Stomach (tissue), 9 donors: ENCODE data around the gene ARHGEF10L. TPM values are rescaled to one million over a fixed set of nuclear protein-coding genes. Genes with fewer than 3 reads are reported as not detected.

Experiments used
- DNase-seq, 2 donors: peaks; one replicate each; pipeline versions ENCODE4 v3.0.0 to v3.0.0-alpha.2; 2013 to 2019
- H3K27ac ChIP-seq, 5 donors: fragments of 200-600 bp in 4 of 5; sonication (generic) in 4 of 5; one replicate each; pipeline ENCODE4 v1.5.1; 2013 to 2019; ENCODE audit warnings: mild to moderate bottlenecking in 1 of 5, moderate library complexity in 1 of 5
- H3K27me3 ChIP-seq, 3 donors: fragments of 200-600 bp; sonication (generic); one replicate each; pipeline ENCODE4 v1.5.1; 2017 to 2019; ENCODE audit warnings: mixed run types in 1 of 3
- H3K36me3 ChIP-seq, 4 donors: fragments of 200-600 bp; sonication (generic); 1 replicate in 3 of 4; 2 replicates in 1 of 4; pipeline ENCODE4 v1.5.1; 2016 to 2019
- H3K4me1 ChIP-seq, 4 donors: fragments of 200-600 bp; sonication (generic); one replicate each; pipeline ENCODE4 v1.5.1; 2016 to 2019
- H3K4me3 ChIP-seq, 4 donors: fragments of 200-600 bp; sonication (generic) in 3 of 4; one replicate each; pipeline ENCODE4 v1.5.1; 2016 to 2019; ENCODE audit warnings: mild to moderate bottlenecking in 1 of 4
- H3K9me3 ChIP-seq, 4 donors: fragments of 200-600 bp; sonication (generic); one replicate each; pipeline ENCODE4 v1.5.1; 2016 to 2019
- EP300 ChIP-seq: sonication (generic); formaldehyde crosslinking; IDR thresholded peaks from one replicate; pipeline ENCODE4 v1.6.1; 2017; ENCODE audit warnings: antibody characterized with exemption
- POLR2A ChIP-seq, 4 donors: fragments of 450-650 bp; IDR thresholded peaks; one replicate each; pipeline ENCODE4 v1.6.1; 2016; ENCODE audit warnings: antibody characterized with exemption in 4 of 4, control low read depth in 2 of 4, mild to moderate bottlenecking in 1 of 4, moderate library complexity in 1 of 4
- POLR2AphosphoS5 ChIP-seq, 3 donors: sonication (generic); formaldehyde crosslinking; IDR thresholded peaks; one replicate each; pipeline ENCODE4 v1.6.1; 2016; ENCODE audit warnings: antibody characterized with exemption in 3 of 3
- WGBS, 5 donors: extraction: QIAGEN DNeasy Blood & Tissue Kit in 3 of 5; methylation state at CpG; one replicate each; pipeline versions ENCODE4 v1.1.5 to v1.1.7; 2013 to 2018; 5-methylcytosine and 5-hydroxymethylcytosine counted together
- intact Hi-C: fragments of 100-400 bp; cut with DNase I; formaldehyde crosslinking; loops from one replicate; pipeline ENCODE4 v1.15.1; 2023; ENCODE audit warnings: low total_unique reads
- polyA plus RNA-seq, 3 donors: library from polyadenylated mRNA; stranded (reverse); fragments of 200-250 nt; gene quantifications; one replicate each; pipeline ENCODE4 v1.2.3, GENCODE V29; 2013
- total RNA-seq, 5 donors: library from RNA; depleted of rRNA; stranded (reverse); fragments of >200 nt; gene quantifications; one replicate each; pipeline versions ENCODE4 v1.1.0 to v1.2.3, GENCODE V29; 2014 to 2016
- TF ChIP-seq, protein P1 (sequence below), 7 experiments: fragments of 450-650 bp in 4 of 7; fragments of 200-600 bp in 3 of 7; sonication (generic) in 3 of 7; IDR thresholded peaks; one replicate each; pipeline ENCODE4 v1.5.1; 2016 to 2019; ENCODE audit warnings: antibody characterized with exemption in 7 of 7, control low read depth in 2 of 7, mild to moderate bottlenecking in 1 of 7
- donor health status: healthy with polysubstance abuse.
- donor health status: Bipolar disorder and iron deficiency.
- donor health status: healthy.

The ARHGEF10L gene
- total and polyA plus RNA-seq, 8 donors = 15.4 to 329 (median 45.0) TPM

DNA sequence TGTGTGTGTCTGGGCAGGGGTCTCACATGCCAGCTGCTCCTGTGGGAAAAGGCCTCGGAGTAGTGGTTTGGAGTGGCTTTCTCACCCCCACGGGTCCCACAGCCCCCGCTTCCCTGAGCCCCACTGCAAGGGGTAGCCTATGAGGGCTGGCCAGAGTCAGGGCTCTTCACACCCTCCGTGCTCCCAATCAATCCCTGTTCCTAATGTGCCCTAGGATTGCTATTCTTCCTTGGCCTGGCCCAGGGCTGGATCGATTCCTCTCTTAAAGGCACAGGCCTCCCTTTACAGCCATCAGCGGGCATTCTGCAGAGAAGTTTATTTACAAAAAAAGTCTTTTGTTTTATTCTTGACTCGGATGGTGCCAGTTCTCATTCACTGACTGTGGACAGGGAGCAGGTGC lies 196.3 kb downstream of the ARHGEF10L start:
- no peak overlapping the region for H3K27ac ChIP-seq
- H3K36me3 ChIP-seq = no peaks in the 10 kb centered on the region
- H3K9me3 ChIP-seq = no peaks in the 10 kb centered on the region
- no peak for DNase-seq
- H3K4me1 ChIP-seq = no peaks in the 10 kb centered on the region
- H3K27me3 ChIP-seq = peaks cover 0 to 58% (median 23%) of the 10 kb centered on the region in 3 donors
- intact Hi-C loops = no loop called here
- no peak for TF ChIP-seq EP300
- no peak for TF ChIP-seq POLR2A (IDR thresholded peaks at IDR 0.05)
- no peak for TF ChIP-seq POLR2AphosphoS5 (IDR thresholded peaks at IDR 0.05)
- TF ChIP-seq, protein P1, sequence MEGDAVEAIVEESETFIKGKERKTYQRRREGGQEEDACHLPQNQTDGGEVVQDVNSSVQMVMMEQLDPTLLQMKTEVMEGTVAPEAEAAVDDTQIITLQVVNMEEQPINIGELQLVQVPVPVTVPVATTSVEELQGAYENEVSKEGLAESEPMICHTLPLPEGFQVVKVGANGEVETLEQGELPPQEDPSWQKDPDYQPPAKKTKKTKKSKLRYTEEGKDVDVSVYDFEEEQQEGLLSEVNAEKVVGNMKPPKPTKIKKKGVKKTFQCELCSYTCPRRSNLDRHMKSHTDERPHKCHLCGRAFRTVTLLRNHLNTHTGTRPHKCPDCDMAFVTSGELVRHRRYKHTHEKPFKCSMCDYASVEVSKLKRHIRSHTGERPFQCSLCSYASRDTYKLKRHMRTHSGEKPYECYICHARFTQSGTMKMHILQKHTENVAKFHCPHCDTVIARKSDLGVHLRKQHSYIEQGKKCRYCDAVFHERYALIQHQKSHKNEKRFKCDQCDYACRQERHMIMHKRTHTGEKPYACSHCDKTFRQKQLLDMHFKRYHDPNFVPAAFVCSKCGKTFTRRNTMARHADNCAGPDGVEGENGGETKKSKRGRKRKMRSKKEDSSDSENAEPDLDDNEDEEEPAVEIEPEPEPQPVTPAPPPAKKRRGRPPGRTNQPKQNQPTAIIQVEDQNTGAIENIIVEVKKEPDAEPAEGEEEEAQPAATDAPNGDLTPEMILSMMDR (IDR thresholded peaks at IDR 0.05) = no peak
- H3K4me3 ChIP-seq = no peak overlapping the region
- 29 to 40% (median 35%) methylated on average over 7 of the region's 7 CpGs for WGBS, 5 donors

DNA sequence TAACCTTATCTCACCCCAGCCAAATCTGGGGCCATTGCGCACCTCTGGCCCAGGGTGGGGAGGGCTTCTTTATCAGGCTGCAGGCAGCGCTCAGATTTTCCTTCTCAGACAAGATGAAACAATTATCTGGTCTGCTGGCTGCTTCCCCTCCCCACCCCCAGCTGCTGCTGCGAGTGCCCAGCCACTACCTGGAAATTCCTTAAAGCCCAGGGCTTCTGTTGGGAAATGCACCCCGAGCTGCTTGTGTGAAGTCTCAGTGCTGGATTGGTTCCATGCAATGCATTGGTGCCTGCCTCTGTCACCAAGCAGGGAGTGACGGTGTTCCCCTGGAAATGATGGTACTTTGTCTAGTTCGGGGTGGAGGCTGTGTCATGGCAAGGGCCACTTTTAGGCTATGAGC lies 197.1 kb downstream of the ARHGEF10L start:
- DNase-seq = no peak
- Histone ChIP-seq H3K9me3 (no peaks in the 10 kb centered on the region), H3K4me1 (no peaks in the 10 kb centered on the region), H3K4me3 (no peak overlapping the region), H3K36me3 (no peaks in the 10 kb centered on the region), H3K27ac (no peak overlapping the region), H3K27me3 (peaks cover 0 to 63% (median 28%) of the 10 kb centered on the region in 3 donors)
- intact Hi-C loops = no loop called here
- 44 to 54% (median 52%) methylated on average over 6 of the region's 6 CpGs for WGBS, 5 donors
- TF ChIP-seq POLR2AphosphoS5 (IDR thresholded peaks at IDR 0.05) = no peak
- no peak for TF ChIP-seq POLR2A (IDR thresholded peaks at IDR 0.05)
- TF ChIP-seq, protein P1 (IDR thresholded peaks at IDR 0.05) = no peak
- TF ChIP-seq EP300 = no peak

DNA sequence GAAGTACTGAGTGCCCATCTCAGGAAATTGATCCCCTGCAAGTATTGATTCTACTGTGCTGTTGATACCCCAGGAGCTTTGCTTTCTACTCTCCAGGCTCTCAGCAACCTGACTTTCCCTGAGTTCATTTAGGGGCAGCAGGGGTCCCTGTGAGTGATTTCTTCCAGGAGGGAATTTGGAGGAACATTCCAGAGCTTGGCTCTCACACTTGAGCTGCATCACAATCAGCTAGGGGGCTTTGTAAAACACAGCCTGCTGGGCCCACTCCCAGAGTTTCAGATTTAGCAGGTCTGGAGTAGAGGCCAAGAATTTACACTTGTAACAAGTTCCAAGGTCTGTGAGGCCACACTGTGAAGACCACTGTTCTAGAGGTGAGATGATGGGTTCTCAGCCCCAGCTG lies 199.6 kb downstream of the ARHGEF10L start:
- H3K4me3 ChIP-seq = no peak overlapping the region
- peaks cover 0 to 66% (median 28%) of the 10 kb centered on the region in 3 donors for H3K27me3 ChIP-seq
- H3K27ac ChIP-seq = no peak overlapping the region
- TF ChIP-seq POLR2AphosphoS5 (IDR thresholded peaks at IDR 0.05) = no peak
- TF ChIP-seq, protein P1 (IDR thresholded peaks at IDR 0.05) = no peak
- no peak for TF ChIP-seq POLR2A (IDR thresholded peaks at IDR 0.05)
- no peak for TF ChIP-seq EP300
- no peak for DNase-seq
- H3K4me1 ChIP-seq = peaks cover 0 to 8% (median 0%) of the 10 kb centered on the region in 4 donors
- H3K9me3 ChIP-seq = no peaks in the 10 kb centered on the region
- H3K36me3 ChIP-seq = no peaks in the 10 kb centered on the region
- intact Hi-C loops = no loop called here

GRCh38 chr1:17741052-17741451 lies 201.6 kb downstream of the ARHGEF10L start:
- Histone ChIP-seq H3K4me3 (no peak overlapping the region), H3K27ac (no peak overlapping the region), H3K9me3 (no peaks in the 10 kb centered on the region), H3K36me3 (no peaks in the 10 kb centered on the region), H3K27me3 (peaks cover 0 to 60% (median 22%) of the 10 kb centered on the region in 3 donors), H3K4me1 (peaks cover 0 to 8% (median 0%) of the 10 kb centered on the region in 4 donors)
- TF ChIP-seq EP300 (no peak), POLR2AphosphoS5 (IDR thresholded peaks at IDR 0.05) (no peak), POLR2A (IDR thresholded peaks at IDR 0.05) (no peak)
- TF ChIP-seq, protein P1 (IDR thresholded peaks at IDR 0.05) = no peak
- intact Hi-C loops = no loop called here
- 66 to 83% (median 81%) methylated on average over 5 of the region's 5 CpGs for WGBS, 5 donors
- DNase-seq = no peak
